ENCODE measurements around the gene FLYWCH1. TPM values are rescaled to one million over a fixed set of nuclear protein-coding genes. Genes with fewer than 3 reads are reported as not detected.

The FLYWCH1 gene
- total RNA-seq, 4 donors from 2014 or later, result 30.1 to 67.4 (median 46.8) TPM

GRCh38 chr16:2933136-2933535, 21.4 kb downstream of the FLYWCH1 start:
- Histone ChIP-seq H3K4me3 (no peak overlapping the region), H3K27me3 (no peaks in the 10 kb centered on the region), H3K27ac (no peak overlapping the region), H3K9me3 (no peaks in the 10 kb centered on the region), H3K36me3 (peaks cover 0 to 69% (median 0%) of the 10 kb centered on the region in 3 donors), H3K4me1 (no peaks in the 10 kb centered on the region)
- DNase-seq, result no peak
- no peak for TF ChIP-seq POLR2A (IDR thresholded peaks at IDR 0.05)
- TF ChIP-seq CTCF (IDR thresholded peaks at IDR 0.05), result no peak

GRCh38 chr16:2933701-2934100, 22.0 kb downstream of the FLYWCH1 start:
- Histone ChIP-seq H3K4me1 (no peaks in the 10 kb centered on the region), H3K4me3 (no peak overlapping the region), H3K27ac (no peak overlapping the region), H3K36me3 (peaks cover 0 to 73% (median 0%) of the 10 kb centered on the region in 3 donors), H3K9me3 (no peaks in the 10 kb centered on the region), H3K27me3 (no peaks in the 10 kb centered on the region)
- DNase-seq, result no peak
- TF ChIP-seq POLR2A (IDR thresholded peaks at IDR 0.05), result no peak
- no peak for TF ChIP-seq CTCF (IDR thresholded peaks at IDR 0.05)

- Histone ChIP-seq H3K27me3 (no peaks in the 10 kb centered on the region), H3K4me3 (no peak overlapping the region), H3K27ac (no peak overlapping the region), H3K4me1 (no peaks in the 10 kb centered on the region), H3K9me3 (no peaks in the 10 kb centered on the region), H3K36me3 (peaks cover 0 to 79% (median 0%) of the 10 kb centered on the region in 3 donors)
- TF ChIP-seq CTCF (IDR thresholded peaks at IDR 0.05) (no peak), POLR2A (IDR thresholded peaks at IDR 0.05) (no peak)
- no peak for DNase-seq
Observed at GRCh38 chr16:2934450-2934849, 22.7 kb downstream of the FLYWCH1 start.

GRCh38 chr16:2936436-2937011, 24.8 kb downstream of the FLYWCH1 start:
- no peaks in the 10 kb centered on the region for H3K9me3 ChIP-seq
- H3K27ac ChIP-seq, result no peak overlapping the region
- no peaks in the 10 kb centered on the region for H3K27me3 ChIP-seq
- DNase-seq, result no peak
- TF ChIP-seq CTCF (IDR thresholded peaks at IDR 0.05), result no peak
- no peak for TF ChIP-seq POLR2A (IDR thresholded peaks at IDR 0.05)
- no peaks in the 10 kb centered on the region for H3K4me1 ChIP-seq
- H3K4me3 ChIP-seq, result no peak overlapping the region
- H3K36me3 ChIP-seq, result peaks cover 0 to 82% (median 0%) of the 10 kb centered on the region in 3 donors

GRCh38 chr16:2937170-2937569, 25.4 kb downstream of the FLYWCH1 start:
- no peak for DNase-seq
- H3K27me3 ChIP-seq, result no peaks in the 10 kb centered on the region
- H3K36me3 ChIP-seq, result peaks cover 0 to 85% (median 0%) of the 10 kb centered on the region in 3 donors
- no peak overlapping the region for H3K4me3 ChIP-seq
- H3K9me3 ChIP-seq, result no peaks in the 10 kb centered on the region
- H3K4me1 ChIP-seq, result no peaks in the 10 kb centered on the region
- no peak for TF ChIP-seq CTCF (IDR thresholded peaks at IDR 0.05)
- no peak overlapping the region for H3K27ac ChIP-seq

GRCh38 chr16:2938206-2938605, 26.5 kb downstream of the FLYWCH1 start:
- no peaks in the 10 kb centered on the region for H3K4me1 ChIP-seq
- H3K27ac ChIP-seq, result no peak overlapping the region
- no peak overlapping the region for H3K4me3 ChIP-seq
- no peaks in the 10 kb centered on the region for H3K27me3 ChIP-seq
- H3K9me3 ChIP-seq, result no peaks in the 10 kb centered on the region
- peaks cover 0 to 89% (median 0%) of the 10 kb centered on the region in 3 donors for H3K36me3 ChIP-seq
- TF ChIP-seq CTCF (IDR thresholded peaks at IDR 0.05) (no peak), POLR2A (IDR thresholded peaks at IDR 0.05) (no peak)
- DNase-seq, result no peak

Data from Peyer's patch (tissue), 4 donors.